HG03558 (cell line): ENCODE data around the gene SDC3.

ENCODE experiments used
- ATAC-seq: cut with Tn5 transposase; IDR thresholded peaks from one replicate; pipeline ENCODE4 v1.9.1; 2021; ENCODE audit warnings: moderate number of reproducible peaks; ENCODE audit not compliant: unreplicated experiment; ENCODE audit errors: extremely low read depth

SDC3 gene

DNA sequence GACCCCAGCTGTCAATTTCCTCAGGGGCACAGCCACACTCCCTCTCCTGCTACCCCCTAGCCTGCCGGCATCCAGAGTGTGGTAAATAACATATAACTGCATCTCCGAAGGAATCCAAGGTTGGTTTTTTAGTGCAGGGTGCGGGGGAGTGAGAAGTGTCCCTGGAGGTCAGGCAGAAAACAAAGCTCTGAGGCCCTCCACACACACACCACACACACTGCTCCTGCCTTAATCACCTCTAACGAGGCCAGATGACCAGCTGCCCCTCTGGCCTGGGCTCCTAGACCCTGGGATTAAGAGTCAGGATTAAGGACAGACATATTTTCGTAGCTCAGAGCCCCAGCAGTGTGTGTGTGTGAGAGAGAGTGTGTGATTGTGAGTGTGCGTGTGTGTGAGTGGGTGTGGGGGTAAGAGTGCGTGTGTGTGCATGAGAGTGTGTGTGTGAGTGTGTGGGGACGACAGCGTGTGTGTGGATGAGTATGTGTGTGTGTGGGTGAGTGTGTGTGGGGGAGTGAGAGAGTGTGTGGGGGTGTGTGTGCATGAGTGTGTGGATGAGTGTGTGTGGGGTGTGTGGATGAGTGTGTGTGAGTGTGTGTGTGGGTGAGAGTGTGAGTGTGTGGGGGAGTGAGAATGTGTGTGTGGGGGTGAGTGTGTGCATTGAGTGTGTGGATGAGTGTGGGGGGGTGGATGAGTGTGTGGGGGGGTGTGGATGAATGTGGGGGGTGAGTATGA, 14.6 kb downstream of the SDC3 start:
- no peak for ATAC-seq

DNA sequence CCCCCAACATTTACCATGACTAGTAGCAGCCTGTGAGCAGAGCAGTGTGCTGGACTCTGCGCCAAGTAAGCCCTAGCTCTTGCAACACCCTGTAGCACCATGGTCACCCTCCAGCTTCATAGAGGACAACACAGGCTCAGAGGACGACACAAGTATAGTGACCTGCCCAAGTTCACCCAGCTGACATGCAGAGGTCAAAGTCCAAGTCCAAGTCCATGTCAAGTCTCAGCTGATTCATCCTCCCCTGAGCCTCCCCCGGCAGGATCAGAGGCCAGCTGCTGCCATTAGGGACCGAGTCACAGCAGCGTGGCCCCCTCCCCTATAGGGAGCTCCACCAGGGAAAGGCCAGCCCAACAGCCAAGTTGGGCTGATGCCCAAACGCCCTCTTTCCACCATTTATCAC, 15.9 kb downstream of the SDC3 start:
- no peak for ATAC-seq

DNA sequence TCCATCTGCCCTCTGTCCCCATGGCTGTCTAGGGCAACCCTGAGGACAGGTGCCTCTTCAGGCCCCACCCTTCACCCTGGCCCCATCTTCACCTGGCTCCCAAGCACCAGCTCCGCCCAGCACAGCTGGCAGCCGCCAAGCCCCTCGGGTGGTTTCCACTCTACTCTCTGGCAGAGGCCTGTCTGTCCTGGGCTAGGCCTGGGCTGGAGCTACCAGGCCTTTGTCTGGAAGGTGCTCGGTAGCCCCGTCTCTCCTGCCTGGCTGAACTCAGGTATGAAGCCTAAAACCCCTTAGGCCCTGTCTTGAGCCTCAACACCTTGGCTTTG, 17.4 kb downstream of the SDC3 start:
- ATAC-seq: no peak

DNA sequence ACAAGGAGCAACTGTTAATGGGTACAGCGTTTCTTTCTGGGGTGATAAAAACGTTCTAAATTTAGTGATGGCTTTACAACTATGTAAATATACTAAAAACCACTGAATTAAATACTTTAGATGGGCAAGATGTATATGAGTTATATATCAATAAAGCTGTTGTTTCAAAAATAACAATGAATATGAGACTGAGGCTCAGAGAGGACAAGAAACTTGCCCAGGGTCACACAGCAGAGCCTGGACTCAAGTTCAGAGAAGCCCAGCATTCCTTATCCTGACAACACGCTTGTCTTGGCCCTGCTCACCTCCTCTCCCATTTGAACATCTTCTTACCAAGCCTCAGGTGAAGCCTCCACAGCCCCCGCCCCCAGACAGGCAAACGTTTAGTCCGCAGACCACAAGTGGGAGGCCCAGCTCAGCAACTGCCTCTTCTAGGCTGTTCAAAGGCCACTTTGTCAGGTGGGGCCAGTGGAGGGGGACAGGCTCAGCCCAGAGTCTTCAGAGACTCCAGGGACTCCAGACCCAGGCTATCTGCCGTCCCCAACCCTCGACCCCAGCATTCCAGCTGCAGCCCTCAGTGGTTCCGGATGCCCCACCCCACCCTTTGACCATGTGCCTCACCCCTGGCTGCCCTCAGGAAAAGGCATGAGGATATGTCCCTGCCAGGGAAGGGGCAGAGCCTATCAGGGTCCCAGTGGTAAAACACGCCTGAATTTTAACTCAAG, 17.9 kb downstream of the SDC3 start:
- ATAC-seq: no peak

DNA sequence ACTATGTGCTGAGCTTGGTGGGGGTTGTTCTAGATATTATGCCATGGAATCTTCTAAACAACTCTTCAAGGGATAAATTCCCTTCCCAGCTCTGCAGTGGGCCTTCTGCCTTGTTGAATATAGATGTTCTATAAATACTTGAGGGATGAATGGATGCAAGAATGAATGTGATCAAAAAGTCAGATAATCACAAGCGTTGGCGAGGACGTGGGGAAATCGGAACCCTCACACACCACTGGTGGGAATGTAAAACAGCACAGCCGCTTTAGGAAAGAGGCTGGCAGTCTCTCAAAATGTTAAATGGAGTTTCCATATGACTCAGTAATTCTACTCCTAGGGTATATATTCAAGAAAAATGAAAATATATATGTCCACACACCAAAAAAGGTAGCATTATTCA, 19.0 kb downstream of the SDC3 start:
- ATAC-seq: no peak

DNA sequence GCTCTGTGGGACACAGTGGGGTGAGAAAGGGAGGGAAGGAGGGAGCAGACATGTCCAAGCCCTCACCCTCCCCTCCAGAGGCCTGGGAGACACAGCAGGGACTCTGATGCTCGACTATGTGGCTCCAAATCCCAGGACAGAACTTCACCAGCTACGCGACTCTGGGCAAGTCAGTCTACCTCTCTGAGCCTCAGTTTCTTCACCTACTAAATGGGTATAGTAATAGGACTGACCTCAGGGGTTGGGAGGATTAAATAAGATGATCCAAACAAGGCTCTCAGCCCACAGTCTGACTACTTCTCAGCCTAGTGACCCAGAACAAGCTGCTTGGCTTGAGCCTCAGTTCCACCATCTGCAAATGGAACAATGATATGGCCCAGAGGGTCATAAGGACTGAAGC, 19.6 kb downstream of the SDC3 start:
- no peak for ATAC-seq

DNA sequence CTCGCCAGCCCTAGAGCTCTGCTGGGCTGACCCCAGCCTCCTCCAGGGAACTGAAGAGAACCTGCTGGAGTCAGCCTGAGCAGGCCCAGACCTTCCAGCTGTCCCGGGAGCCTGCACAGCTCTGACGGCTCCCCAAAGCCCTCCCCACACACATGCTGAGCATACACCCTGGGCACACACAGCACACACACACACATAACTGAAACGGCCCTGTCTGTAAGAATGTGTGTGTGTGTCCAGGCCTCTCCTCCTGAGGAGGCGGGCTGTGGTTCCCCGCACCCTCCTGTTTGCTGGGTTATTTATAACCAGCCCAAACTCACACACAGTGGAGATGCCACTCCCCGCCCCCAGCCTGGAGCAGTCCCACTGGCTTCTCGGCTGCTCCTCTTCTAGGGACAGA, 20.2 kb downstream of the SDC3 start:
- ATAC-seq: no peak

DNA sequence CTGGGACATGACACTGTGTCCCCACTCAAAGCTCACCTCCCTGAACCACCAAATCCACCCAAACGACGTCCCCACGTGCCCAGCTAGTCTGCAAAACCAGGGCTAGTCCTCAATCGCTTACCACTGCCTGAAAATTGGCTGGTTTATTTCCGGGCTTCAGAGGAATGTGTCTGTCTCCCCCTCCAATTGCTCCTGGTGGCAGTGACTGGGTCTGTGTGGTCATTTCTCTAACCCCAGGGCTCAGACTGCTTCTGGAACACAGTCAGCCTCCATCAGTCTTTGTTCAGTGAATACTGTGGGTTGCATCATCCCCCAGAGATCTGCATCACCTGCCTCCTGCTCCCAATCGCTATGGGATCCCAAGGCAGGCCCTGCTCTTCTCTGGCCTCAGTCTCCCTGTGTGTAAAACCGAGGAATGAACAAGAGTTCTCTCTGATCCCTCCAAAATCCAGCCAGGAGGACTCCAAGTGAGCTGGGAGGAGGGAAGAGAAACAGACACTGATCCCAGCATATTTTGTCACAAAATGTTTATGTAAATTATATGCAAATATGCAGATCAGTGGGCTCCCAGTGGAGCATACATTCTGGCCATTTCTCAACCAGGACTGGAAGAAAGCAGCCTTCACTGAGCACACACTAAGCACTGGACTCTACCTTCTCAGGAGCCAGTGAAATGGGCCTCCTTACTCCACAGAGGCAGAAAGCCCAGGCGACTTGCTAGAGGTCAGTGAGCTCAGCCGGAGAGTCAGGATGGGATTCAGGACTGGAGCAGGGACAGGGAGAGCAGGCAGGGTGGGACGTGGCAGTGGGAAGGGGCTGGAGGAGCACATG, 20.9 kb downstream of the SDC3 start:
- ATAC-seq: no peak

DNA sequence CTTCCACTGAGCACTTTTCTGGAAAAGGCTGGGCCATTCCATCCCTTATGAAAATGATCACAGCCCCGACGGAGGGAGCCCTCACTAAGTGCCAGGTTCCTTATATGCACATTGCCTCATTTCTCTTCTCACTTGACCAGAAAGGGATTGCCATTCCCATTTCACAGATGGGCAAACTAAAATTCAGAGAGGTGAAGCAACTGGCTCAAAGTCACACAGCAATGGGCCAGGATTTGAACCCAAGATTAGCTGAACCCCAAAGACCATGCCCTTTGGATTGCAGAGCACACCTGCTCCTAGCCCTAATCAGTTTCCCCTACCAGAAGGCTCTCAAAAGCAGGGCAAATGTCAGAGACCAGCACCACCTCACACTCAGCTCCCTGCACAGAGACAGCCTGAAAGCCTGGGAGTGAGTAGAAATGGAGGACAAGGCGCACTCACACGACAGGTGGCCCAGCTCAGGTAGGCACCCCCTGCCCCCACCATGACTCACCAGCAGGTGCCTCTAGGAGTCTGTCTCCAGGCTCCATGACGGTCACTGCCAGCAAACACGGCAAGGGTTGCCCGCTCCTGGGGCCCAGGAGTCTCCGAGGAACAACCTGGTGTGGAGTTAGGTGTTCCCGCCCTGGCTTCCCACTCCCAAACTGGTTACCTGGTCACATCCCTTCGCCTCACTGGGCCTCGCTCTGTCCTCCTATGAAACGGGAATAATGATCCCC, 21.7 kb downstream of the SDC3 start:
- no peak for ATAC-seq

DNA sequence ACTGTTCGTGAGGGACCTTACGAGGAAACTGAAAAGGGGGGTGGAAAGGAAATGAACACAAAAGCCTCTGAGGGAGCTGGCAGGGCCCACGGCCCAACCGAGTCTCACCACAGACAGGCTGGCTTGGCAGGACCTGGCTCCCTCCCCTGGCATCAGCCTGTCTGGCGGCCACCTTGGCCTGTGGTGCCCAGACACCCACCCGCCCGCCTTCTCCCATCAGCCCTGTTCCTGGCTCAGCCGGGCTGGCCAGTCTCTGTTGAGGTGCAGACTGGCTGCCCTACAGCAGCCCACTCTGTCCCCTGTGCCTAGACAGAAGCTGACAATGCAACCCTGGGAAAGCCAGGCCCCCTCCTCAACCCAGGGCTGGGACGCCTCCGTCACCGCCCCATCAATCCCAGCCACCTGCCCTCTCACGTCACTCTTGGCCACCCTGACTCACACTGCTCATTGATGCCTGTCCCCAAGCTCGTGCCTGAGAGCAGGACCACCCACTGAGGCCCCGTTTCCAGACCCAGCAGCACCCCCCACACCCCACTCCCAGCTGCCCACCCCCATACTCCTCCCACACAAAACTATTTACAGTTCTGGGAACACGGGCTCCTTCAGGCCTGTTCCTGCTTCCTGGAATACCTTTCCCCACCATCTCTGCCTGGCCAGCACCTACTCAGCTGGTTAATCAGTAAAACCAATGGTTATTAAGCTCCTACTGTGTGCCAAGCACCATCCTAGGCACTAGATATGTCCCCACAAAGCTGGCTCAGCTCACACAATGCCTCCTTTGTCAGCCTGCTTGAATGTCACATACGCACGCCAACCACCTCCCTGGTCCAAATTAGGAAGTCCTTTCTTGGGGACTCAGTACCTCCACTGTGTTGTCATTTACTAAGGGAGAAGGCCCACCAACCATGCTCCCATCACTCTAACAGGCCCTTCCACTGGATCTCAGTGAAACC, 22.7 kb downstream of the SDC3 start:
- ATAC-seq: no peak

DNA sequence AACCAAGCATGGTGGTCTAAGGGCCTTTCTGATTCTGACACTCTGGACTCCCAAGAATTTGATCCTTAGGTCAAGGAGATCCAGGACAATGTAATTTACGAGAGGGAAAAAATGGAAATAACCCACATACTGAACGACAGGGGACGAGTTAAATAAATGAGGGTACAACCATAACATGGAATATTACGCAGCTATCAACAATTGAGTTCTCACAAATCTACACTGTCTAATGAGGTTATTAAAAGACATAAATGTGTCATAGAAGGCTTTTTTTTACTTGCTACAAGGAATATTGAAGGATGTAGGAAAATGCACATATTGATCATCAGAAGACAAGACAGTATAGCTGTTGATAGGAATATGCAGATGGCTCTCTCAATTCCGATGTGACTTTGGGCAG, 23.8 kb downstream of the SDC3 start:
- ATAC-seq: no peak

DNA sequence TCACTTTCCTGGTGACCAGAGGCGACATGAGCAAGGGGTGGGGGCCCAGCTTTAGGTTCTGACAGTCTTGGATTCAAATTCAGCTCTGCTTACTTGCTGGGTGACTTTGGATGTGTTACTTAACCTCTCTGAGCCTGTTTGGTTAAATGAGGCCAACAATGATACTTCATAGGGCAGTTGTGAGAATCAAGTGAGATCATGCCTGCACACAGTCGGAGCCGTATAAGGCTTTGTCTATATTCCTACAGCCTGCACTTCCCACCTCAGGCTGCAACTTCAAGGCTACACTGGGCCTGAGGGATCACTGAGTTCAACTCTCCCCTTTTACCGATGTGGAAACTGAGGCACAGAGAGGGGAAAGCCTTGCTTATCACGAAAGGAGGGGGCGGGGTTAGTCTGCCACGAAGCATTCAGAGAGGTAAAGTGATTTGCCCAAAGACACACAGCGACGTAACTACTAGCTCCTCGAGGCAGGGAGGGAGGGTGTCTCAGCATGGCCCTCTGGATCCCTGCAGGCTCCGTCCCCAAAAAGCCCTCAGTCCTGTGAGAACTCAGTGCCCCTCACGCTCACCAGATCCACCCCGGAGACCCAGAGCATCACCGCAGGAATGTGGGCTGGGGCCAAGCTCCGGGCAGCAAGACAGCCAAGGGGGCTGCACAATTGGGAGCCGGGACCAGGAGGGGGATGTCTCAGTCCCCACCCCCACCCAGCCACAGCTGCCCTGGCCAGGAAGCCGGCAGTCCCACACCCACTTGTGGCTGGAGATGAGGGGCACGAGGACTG, 25.0 kb downstream of the SDC3 start:
- ATAC-seq: no peak

DNA sequence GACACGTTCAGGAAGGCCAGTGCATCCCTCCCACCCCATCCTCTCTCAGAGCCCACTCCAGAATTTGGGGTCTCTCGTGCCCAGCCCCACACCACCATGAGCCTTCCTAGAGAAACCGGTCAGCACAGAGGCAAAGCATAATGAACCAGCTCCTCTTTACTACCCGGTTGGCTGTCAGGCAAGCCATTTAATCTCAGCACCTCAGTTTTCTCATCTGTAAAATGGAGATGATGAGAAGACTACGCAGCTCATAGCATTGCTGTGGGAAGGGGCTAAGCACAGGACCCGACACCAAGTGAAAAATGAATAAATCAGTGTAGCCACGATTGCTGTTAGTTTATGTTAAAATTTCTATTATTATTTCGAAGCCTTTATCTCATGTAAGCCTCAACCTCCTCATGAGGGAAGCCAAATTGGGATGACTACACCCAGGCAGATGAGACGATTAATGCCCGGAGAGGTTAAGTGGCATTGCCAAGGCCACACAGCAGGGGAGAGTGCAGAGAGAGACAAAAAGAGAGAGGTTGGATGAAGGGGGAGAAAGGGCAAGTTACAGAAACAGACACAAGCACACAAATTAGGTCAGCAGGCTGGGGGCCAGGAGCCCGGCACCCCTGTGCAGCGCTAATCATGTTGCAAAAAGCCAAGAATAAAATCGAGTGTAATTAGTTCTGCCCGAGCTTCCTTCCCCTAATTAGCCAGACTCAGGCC, 25.7 kb downstream of the SDC3 start:
- no peak for ATAC-seq

DNA sequence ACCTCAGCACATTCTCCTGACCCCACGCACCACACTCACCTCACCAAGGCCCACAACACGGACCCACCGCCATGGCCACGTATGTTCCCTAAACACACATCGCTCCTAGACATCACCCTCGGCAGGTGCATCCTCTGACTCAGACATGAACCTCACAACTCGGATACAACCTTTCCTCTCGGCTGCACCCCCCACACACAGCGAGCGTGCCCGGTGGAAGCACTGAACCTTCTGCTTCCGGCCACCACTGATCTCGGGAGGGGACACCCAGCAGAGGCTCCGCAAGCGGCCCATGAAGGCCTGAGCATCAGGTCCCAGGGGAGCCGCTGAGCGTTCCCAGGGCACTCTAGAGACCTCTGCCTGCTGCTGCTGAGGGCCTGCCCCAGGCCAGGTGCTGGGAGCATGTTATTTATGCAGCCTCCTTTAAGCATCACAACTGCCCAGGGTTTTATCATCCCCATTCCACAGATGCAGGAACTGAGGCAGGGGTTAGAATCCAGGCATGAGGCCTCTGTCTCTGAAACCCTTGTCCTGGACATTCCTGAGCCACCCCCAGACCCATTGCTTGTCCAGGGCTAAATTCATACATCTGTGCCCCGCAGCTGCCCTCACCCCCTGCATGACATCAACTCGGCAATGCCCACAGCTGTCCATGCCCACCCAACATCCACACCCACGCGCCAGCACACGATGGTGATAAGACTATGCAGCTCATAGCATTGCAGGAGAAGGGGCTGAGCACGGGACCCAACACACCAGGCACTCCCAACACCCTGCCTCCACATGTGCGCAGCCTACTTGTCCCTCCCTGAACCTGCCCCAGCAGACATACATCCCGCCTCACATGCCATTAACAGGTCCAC, 27.0 kb downstream of the SDC3 start:
- ATAC-seq: no peak

DNA sequence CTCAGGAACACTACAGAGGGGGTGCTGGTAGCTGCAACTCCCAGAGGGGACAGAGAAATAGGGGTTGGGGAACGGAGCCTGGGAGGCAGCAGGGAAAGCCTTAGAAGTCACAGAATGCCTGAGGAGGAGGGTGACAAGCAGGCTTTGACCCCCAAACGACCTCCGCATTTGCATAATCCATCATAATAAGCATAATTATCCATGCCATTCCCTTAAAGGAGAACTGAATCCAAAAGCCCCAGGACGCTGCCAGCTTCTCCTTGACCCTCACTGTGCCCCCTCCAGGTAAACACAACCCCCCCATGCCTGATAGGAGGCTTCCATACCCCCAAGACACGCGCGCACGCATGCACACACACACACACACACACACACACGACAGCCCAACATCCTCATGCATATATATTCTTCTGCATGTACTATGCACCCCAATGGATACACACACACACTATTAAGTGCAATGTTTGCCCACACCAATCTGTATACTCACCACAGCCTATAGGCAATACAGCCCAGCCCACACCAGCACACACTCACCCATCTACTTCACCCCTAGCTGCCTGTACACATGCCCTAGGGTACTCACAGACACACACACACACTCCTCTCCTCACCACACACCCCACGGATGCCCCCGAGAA, 27.8 kb downstream of the SDC3 start:
- ATAC-seq: no peak

DNA sequence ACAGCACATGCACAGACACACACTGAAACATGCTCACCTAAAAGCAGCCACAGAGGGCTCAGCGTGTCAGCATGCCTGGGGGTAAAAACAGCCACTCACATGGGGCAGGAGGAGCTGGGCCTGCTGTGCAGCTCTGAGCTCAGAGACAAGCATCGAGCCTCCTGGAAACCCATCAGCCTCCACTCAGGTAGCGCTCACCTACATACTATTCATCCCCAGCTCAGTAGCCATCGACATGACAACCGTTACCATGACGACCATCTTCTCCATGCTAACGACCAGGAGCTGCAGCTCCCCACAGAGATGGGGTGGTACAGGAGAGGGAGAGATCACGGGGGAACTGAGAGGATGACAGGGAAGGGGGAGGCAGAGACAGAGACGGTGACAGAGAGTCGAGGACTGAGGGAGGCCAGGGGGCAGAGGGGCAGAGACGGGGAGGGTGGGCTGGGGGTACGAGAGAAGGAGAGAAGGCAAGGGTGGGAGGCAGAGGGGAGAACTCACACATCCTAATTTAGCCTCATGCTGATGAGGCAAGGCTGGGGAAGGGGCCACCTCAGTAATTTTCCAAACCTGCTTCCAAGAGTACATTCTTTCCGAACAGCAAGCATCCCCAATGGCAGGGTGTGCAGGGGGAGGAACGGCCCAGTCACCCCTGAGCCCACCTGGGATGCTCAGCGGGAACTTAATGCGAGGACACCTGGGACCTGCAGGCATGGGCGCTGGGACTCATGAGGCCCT, 28.4 kb downstream of the SDC3 start:
- ATAC-seq: no peak
